Neural cell (in vitro differentiated cells): Measurements from ENCODE around the gene MYLK3. TPM values are rescaled to one million over a fixed set of nuclear protein-coding genes. Genes with fewer than 3 reads are reported as not detected.

ENCODE experiments used
- H2AFZ ChIP-seq: fragments of 200-600, 300-800 bp; sonication (generic), shearing (Covaris generic); 2 replicates; pipeline ENCODE4 v1.6.0; 2014; ENCODE audit warnings: low read depth, mild to moderate bottlenecking, antibody characterized with exemption, low read length, moderate library complexity
- H3F3A ChIP-seq: fragments of 200-600 bp; shearing (Covaris generic); 2 replicates; pipeline ENCODE4 v1.6.1; 2016; ENCODE audit warnings: mild to moderate bottlenecking, moderate library complexity, mixed read lengths, antibody characterized with exemption, low read length; ENCODE audit not compliant: insufficient read depth, poor library complexity, severe bottlenecking
- H3K27ac ChIP-seq: fragments of 200-600, 300-800 bp; sonication (generic), shearing (Covaris generic); 2 replicates; pipeline ENCODE4 v1.5.1; 2014; ENCODE audit warnings: mild to moderate bottlenecking, low read length, moderate library complexity
- H3K27me3 ChIP-seq: fragments of 300-800, 200-600 bp; sonication (generic), shearing (Covaris generic); 2 replicates; pipeline ENCODE4 v1.6.0; 2014; ENCODE audit warnings: mild to moderate bottlenecking, low read depth, low read length, moderate library complexity; ENCODE audit not compliant: insufficient read depth
- H3K36me3 ChIP-seq: fragments of 300-800, 200-600 bp; sonication (generic), shearing (Covaris generic); 2 replicates; pipeline ENCODE4 v1.5.1; 2014; ENCODE audit warnings: mild to moderate bottlenecking, antibody characterized with exemption, low read length, moderate library complexity; ENCODE audit not compliant: insufficient read depth
- H3K4me2 ChIP-seq: fragments of 300-800, 200-600 bp; sonication (generic), shearing (Covaris generic); 2 replicates; pipeline ENCODE4 v1.6.0; 2014; ENCODE audit warnings: mild to moderate bottlenecking, low read length
- H3K4me3 ChIP-seq: fragments of 300-800, 200-600 bp; sonication (generic), shearing (Covaris generic); 2 replicates; pipeline ENCODE4 v1.5.1; 2014; ENCODE audit warnings: mild to moderate bottlenecking, low read length, moderate library complexity
- H3K79me2 ChIP-seq: fragments of 200-600 bp; shearing (Covaris generic); replicated peaks from 2 replicates; pipeline ENCODE4 v1.6.0; 2014; ENCODE audit warnings: mild to moderate bottlenecking, low read length, moderate library complexity; ENCODE audit not compliant: insufficient read depth
- H3K9ac ChIP-seq: fragments of 300-800, 200-600 bp; sonication (generic), shearing (Covaris generic); 2 replicates; pipeline ENCODE4 v1.6.1; 2016; ENCODE audit warnings: mild to moderate bottlenecking, low read length, mixed read lengths
- H3K9me2 ChIP-seq: fragments of 200-600 bp; shearing (Covaris generic); 2 replicates; pipeline ENCODE4 v1.6.1; 2016; ENCODE audit warnings: mild to moderate bottlenecking, low read length, mixed read lengths; ENCODE audit not compliant: insufficient read depth
- H3K9me3 ChIP-seq: fragments of 200-600, 300-800 bp; sonication (generic), shearing (Covaris generic); 2 replicates; pipeline ENCODE4 v1.6.1; 2016; ENCODE audit warnings: mild to moderate bottlenecking, mixed run types, low read length, moderate library complexity, mixed read lengths
- H4K20me1 ChIP-seq: fragments of 200-600 bp; shearing (Covaris generic); 2 replicates; pipeline ENCODE4 v1.6.1; 2016; ENCODE audit warnings: mild to moderate bottlenecking, mixed run types; ENCODE audit not compliant: insufficient read depth
- EP300 ChIP-seq: fragments of 450-650 bp; conservative IDR thresholded peaks from 2 replicates; pipeline ENCODE4 v1.6.1; 2014; ENCODE audit warnings: antibody characterized with exemption, mild to moderate bottlenecking, moderate library complexity; ENCODE audit not compliant: poor library complexity, severe bottlenecking
- EZH2 ChIP-seq: fragments of 200-600, 300-800 bp; shearing (Covaris generic), sonication (generic); IDR thresholded peaks from 2 replicates; pipeline ENCODE4 v1.6.1; 2014; ENCODE audit warnings: antibody characterized with exemption, low read length, borderline replicate concordance, mild to moderate bottlenecking; ENCODE audit not compliant: insufficient read depth, poor library complexity, severe bottlenecking
- MXI1 ChIP-seq: fragments of 450-650 bp; conservative IDR thresholded peaks from 2 replicates; pipeline ENCODE4 v1.6.1; 2014; ENCODE audit warnings: antibody characterized with exemption, mild to moderate bottlenecking; ENCODE audit not compliant: poor library complexity, severe bottlenecking
- POLR2AphosphoS5 ChIP-seq: IDR thresholded peaks from 2 replicates; pipeline ENCODE4 v1.6.1; 2012
- RAD21 ChIP-seq: fragments of 450-650 bp; conservative IDR thresholded peaks from 2 replicates; pipeline ENCODE4 v1.6.1; 2014; ENCODE audit warnings: antibody characterized with exemption, mild to moderate bottlenecking, moderate library complexity
- SMC3 ChIP-seq: fragments of 450-650 bp; conservative IDR thresholded peaks from 2 replicates; pipeline ENCODE4 v1.6.1; 2014; ENCODE audit warnings: antibody characterized with exemption, mild to moderate bottlenecking, moderate library complexity; ENCODE audit not compliant: poor library complexity
- TAF1 ChIP-seq: IDR thresholded peaks from 2 replicates; pipeline ENCODE4 v1.6.1; 2012; ENCODE audit warnings: low read depth
- polyA plus RNA-seq: library from polyadenylated mRNA; depleted of rRNA; stranded (reverse); fragments of >200 nt; gene quantifications from 2 replicates; pipeline ENCODE4 v1.2.3, GENCODE V29; 2014
- TF ChIP-seq, protein P1 (sequence below): IDR thresholded peaks from 2 replicates; pipeline ENCODE4 v1.6.1; 2012; ENCODE audit warnings: borderline replicate concordance
- TF ChIP-seq, protein P2 (sequence below): fragments of 450-650 bp; IDR thresholded peaks from 2 replicates; pipeline ENCODE4 v1.5.1; 2014; ENCODE audit warnings: antibody characterized with exemption, mild to moderate bottlenecking, moderate library complexity; ENCODE audit not compliant: poor library complexity, severe bottlenecking

MYLK3 gene
- polyA plus RNA-seq, 1 donor from 2014 or later = 0.07 TPM

DNA sequence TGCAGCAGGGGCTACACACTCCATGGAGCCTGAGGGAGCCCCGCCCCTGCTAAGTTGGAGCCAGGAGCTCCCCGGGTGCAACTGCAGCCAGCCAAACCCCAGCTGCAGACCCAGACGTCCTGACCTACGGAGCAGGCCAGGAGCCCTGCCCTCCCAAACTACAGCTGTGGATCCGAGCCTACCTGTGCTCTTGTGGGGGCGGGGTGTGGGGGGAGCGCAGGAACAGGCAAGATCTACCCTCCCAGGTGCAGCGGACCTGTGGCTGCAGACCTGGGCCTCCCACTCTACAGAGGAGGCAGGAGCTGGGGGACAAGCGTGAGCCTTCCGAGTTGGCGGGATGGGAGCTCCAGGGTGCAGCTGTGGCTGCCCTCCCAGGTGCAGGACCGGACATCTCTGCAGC lies 29.7 kb upstream of the MYLK3 start:
- TF ChIP-seq SMC3 = no peak
- TF ChIP-seq EP300 = no peak
- TF ChIP-seq MXI1 = no peak
- TF ChIP-seq, protein P1, sequence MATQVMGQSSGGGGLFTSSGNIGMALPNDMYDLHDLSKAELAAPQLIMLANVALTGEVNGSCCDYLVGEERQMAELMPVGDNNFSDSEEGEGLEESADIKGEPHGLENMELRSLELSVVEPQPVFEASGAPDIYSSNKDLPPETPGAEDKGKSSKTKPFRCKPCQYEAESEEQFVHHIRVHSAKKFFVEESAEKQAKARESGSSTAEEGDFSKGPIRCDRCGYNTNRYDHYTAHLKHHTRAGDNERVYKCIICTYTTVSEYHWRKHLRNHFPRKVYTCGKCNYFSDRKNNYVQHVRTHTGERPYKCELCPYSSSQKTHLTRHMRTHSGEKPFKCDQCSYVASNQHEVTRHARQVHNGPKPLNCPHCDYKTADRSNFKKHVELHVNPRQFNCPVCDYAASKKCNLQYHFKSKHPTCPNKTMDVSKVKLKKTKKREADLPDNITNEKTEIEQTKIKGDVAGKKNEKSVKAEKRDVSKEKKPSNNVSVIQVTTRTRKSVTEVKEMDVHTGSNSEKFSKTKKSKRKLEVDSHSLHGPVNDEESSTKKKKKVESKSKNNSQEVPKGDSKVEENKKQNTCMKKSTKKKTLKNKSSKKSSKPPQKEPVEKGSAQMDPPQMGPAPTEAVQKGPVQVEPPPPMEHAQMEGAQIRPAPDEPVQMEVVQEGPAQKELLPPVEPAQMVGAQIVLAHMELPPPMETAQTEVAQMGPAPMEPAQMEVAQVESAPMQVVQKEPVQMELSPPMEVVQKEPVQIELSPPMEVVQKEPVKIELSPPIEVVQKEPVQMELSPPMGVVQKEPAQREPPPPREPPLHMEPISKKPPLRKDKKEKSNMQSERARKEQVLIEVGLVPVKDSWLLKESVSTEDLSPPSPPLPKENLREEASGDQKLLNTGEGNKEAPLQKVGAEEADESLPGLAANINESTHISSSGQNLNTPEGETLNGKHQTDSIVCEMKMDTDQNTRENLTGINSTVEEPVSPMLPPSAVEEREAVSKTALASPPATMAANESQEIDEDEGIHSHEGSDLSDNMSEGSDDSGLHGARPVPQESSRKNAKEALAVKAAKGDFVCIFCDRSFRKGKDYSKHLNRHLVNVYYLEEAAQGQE = no peak
- TF ChIP-seq TAF1 = no peak
- TF ChIP-seq RAD21 = no peak
- TF ChIP-seq, protein P2, sequence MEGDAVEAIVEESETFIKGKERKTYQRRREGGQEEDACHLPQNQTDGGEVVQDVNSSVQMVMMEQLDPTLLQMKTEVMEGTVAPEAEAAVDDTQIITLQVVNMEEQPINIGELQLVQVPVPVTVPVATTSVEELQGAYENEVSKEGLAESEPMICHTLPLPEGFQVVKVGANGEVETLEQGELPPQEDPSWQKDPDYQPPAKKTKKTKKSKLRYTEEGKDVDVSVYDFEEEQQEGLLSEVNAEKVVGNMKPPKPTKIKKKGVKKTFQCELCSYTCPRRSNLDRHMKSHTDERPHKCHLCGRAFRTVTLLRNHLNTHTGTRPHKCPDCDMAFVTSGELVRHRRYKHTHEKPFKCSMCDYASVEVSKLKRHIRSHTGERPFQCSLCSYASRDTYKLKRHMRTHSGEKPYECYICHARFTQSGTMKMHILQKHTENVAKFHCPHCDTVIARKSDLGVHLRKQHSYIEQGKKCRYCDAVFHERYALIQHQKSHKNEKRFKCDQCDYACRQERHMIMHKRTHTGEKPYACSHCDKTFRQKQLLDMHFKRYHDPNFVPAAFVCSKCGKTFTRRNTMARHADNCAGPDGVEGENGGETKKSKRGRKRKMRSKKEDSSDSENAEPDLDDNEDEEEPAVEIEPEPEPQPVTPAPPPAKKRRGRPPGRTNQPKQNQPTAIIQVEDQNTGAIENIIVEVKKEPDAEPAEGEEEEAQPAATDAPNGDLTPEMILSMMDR = no peak
- no peak for TF ChIP-seq EZH2
- no peak for TF ChIP-seq POLR2AphosphoS5

DNA sequence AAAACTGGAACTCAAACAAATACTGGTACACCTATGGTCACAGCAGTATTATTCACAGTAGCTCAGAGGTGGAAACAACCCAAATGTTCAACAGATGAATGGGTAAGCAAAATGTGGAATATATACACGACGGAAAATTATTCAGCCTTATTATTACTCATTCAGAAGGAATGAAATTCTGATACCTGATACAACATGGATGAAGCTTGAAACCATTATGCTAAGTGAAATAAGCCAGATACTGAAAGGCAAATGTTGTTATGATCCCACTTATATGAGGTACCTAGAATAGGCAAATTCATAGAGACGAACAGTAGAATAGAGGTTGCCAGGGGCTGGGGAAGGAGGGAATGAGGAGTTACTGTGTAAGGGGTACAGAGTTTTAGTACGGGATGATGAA lies 27.1 kb upstream of the MYLK3 start:
- Histone ChIP-seq H3K4me3 (no peak overlapping the region), H3K9me2 (no peaks in the 10 kb centered on the region), H3F3A (no peaks in the 10 kb centered on the region), H3K9ac (no peak overlapping the region), H3K36me3 (no peaks in the 10 kb centered on the region), H3K27ac (no peak overlapping the region), H3K4me2 (no peak overlapping the region), H3K9me3 (no peaks in the 10 kb centered on the region), H2AFZ (no peak overlapping the region), H3K79me2 (no peaks in the 10 kb centered on the region), H4K20me1 (no peaks in the 10 kb centered on the region), H3K27me3 (no peaks in the 10 kb centered on the region)
- TF ChIP-seq, protein P2 = no peak
- TF ChIP-seq POLR2AphosphoS5 (no peak), SMC3 (no peak), EZH2 (no peak), MXI1 (no peak), TAF1 (no peak), RAD21 (no peak), EP300 (no peak)
- TF ChIP-seq, protein P1 = no peak

More for the DNA sequence above, 29.7 kb upstream of the MYLK3 start:
- no peaks in the 10 kb centered on the region for H3K9me2 ChIP-seq
- H3K79me2 ChIP-seq = no peaks in the 10 kb centered on the region
- no peaks in the 10 kb centered on the region for H3F3A ChIP-seq
- no peaks in the 10 kb centered on the region for H3K9me3 ChIP-seq
- no peak overlapping the region for H3K4me3 ChIP-seq
- no peaks in the 10 kb centered on the region for H3K36me3 ChIP-seq
- no peak overlapping the region for H3K4me2 ChIP-seq
- no peak overlapping the region for H3K9ac ChIP-seq
- no peaks in the 10 kb centered on the region for H4K20me1 ChIP-seq
- no peaks in the 10 kb centered on the region for H3K27me3 ChIP-seq
- H3K27ac ChIP-seq = no peak overlapping the region
- H2AFZ ChIP-seq = no peak overlapping the region
